IMR-90 (cell line): ENCODE results near the gene TMEM72. TPM values are rescaled to one million over a fixed set of nuclear protein-coding genes. Genes with fewer than 3 reads are reported as not detected.

ENCODE experiments used
- MXI1 ChIP-seq: IDR thresholded peaks from 2 replicates; pipeline ENCODE4 v1.6.1; 2012; ENCODE audit warnings: low read depth, mild to moderate bottlenecking, low read length, moderate library complexity, borderline replicate concordance
- RAD21 ChIP-seq: IDR thresholded peaks from 2 replicates; pipeline ENCODE4 v1.6.1; 2012; ENCODE audit warnings: low read length, improper control_type of control experiment
- polyA plus RNA-seq, 3 experiments: library from polyadenylated mRNA; depleted of rRNA; stranded (reverse); fragments of >200 nt; gene quantifications; 2 replicates each; pipeline ENCODE4 v1.2.3, GENCODE V29; 2012; ENCODE audit warnings: low replicate concordance in 1 of 3
- total RNA-seq: library from RNA; depleted of rRNA; stranded (reverse); fragments of >200 nt; gene quantifications from 2 replicates; pipeline ENCODE4 v1.2.3, GENCODE V29; 2012
- TF ChIP-seq, protein P1 (sequence below): fragments of 150-350 bp; IDR thresholded peaks from 2 replicates; pipeline ENCODE4 v1.6.1; 2017; ENCODE audit warnings: mild to moderate bottlenecking, antibody characterized with exemption, low read length, low read depth

The TMEM72 gene
- total and polyA plus RNA-seq, 2 of the 4 experiments (the other 2 are of a cell fraction), result not detected

DNA sequence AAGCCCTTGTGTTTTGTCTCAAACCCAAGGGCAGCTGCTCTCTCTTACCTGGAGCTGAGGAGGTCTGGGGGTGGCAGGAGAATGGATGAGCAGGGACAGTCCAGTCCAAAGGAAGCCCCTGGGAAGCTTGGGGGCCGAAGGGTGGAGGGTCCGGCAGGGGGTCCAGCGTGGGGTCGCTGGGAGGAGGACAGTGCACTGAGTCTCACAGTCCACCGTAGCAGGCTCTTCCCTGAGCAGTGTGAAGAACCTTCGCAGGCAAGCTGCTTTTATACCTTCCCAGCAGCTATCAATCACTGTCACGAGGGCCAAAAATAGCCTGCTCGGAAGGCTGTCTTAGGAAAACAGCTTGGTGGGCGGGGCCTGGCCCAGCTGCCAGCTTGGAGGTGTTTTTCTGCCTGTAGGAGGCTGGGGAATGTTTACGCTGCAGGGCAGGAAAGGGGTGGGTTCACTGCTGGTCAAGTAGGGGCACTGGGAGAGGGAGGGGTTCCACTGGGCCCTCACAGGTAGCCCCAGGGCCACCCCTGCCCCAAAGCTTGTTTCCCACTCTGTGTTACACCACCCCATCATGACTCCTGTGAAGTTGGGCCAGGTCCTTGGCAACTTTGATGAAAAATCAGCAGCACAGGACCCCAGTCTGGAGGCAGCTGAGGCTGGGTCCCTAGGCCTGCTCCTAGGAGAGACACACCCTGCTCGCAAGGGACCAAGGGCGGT is 67.6 kb downstream of the TMEM72 start, which contains the start of gene DEPP1 (continued):
- TF ChIP-seq, protein P1, sequence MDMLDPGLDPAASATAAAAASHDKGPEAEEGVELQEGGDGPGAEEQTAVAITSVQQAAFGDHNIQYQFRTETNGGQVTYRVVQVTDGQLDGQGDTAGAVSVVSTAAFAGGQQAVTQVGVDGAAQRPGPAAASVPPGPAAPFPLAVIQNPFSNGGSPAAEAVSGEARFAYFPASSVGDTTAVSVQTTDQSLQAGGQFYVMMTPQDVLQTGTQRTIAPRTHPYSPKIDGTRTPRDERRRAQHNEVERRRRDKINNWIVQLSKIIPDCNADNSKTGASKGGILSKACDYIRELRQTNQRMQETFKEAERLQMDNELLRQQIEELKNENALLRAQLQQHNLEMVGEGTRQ, result peak; percentile 18; the same call in 1 of the 2 replicates
- TF ChIP-seq MXI1 (no peak), RAD21 (no peak)
